Suppressor macrophage treated with lipopolysaccharide for 1 hour (primary cell): ENCODE measurements around the gene TAGAP.
A peak's percentile ranks its signal among the peaks of the same experiment; 100 is the strongest.
"Not testable (repeated sequence)": the region's sequence is repeated elsewhere in the genome, so short reads cannot be mapped to it uniquely, and the experiment has no call there.

Source experiments
- DNase-seq, 3 donors: peaks; one replicate each; pipeline ENCODE4 v3.0.0-alpha.2; 2020 to 2022

The TAGAP gene

GRCh38 chr6:159043947-159044346 is 844 bp downstream of the TAGAP start:
- DNase-seq = peak; percentile 44 to 53 (median 50)

GRCh38 chr6:159043251-159043650 is 1.5 kb downstream of the TAGAP start:
- peak; percentile 34 to 61 (median 50) for DNase-seq

GRCh38 chr6:159042826-159043181 is 2.0 kb downstream of the TAGAP start:
- DNase-seq = no peak

- peak; percentile 86 to 88 (median 87) for DNase-seq
Observed at GRCh38 chr6:159042003-159042825, 2.6 kb downstream of the TAGAP start.

- no peak for DNase-seq
Observed at GRCh38 chr6:159041181-159041580, 3.6 kb downstream of the TAGAP start.

- DNase-seq = no peak
Observed at GRCh38 chr6:159039885-159040258, 4.9 kb downstream of the TAGAP start.

- peak; percentile 83 to 96 (median 95) for DNase-seq
Observed at GRCh38 chr6:159038914-159039884, 5.6 kb downstream of the TAGAP start.

- not testable (repeated sequence) for DNase-seq
Observed at GRCh38 chr6:159038318-159038717, 6.5 kb downstream of the TAGAP start.

GRCh38 chr6:159037756-159038290 is 7.0 kb downstream of the TAGAP start:
- DNase-seq = no peak

GRCh38 chr6:159036673-159037072 is 8.1 kb downstream of the TAGAP start:
- DNase-seq = no peak

- no peak for DNase-seq
Observed at GRCh38 chr6:159035891-159036290, 8.9 kb downstream of the TAGAP start.

GRCh38 chr6:159033160-159034049 is 11.4 kb downstream of the TAGAP start:
- DNase-seq = peak; percentile 29 to 46 (median 36)

GRCh38 chr6:159031846-159032245 is 12.9 kb downstream of the TAGAP start:
- peak; percentile 34 to 53 (median 51) for DNase-seq

GRCh38 chr6:159030168-159030567 is 14.6 kb downstream of the TAGAP start:
- DNase-seq = no peak

GRCh38 chr6:159025224-159025623 is 19.6 kb downstream of the TAGAP start:
- not testable (repeated sequence) for DNase-seq

GRCh38 chr6:159023893-159024292 is 20.9 kb downstream of the TAGAP start:
- no peak for DNase-seq

GRCh38 chr6:159020011-159020410 is 24.8 kb downstream of the TAGAP start:
- DNase-seq = no peak

GRCh38 chr6:159017757-159018559 is 26.8 kb downstream of the TAGAP start:
- DNase-seq = no peak

- DNase-seq = no peak
Observed at GRCh38 chr6:159014406-159014805, 30.4 kb downstream of the TAGAP start.

GRCh38 chr6:159013229-159013628 is 31.6 kb downstream of the TAGAP start:
- peak in 1 of 3 donors; percentile 46 for DNase-seq

- DNase-seq = no peak
Observed at GRCh38 chr6:159012201-159012600, 32.6 kb downstream of the TAGAP start.
